Skin epidermis (tissue), 12 donors: ENCODE results near the gene GKN2.
"Not testable (repeated sequence)": the region's sequence is repeated elsewhere in the genome, so short reads cannot be mapped to it uniquely, and the experiment has no call there.

Experiments used
- H3K27ac ChIP-seq, 21 experiments: fragments of 200-600 bp; sonication (generic) in 11 of 21; one replicate each; pipeline ENCODE4 v1.5.0; 2020; ENCODE audit warnings: mild to moderate bottlenecking in 3 of 21, inconsistent platforms in 2 of 21, moderate library complexity in 2 of 21
- H3K4me3 ChIP-seq, 7 experiments: fragments of 200-600 bp; sonication (generic) in 2 of 7; one replicate each; pipeline ENCODE4 v1.5.0; 2020; ENCODE audit warnings: inconsistent platforms in 2 of 7, mild to moderate bottlenecking in 2 of 7, moderate library complexity in 1 of 7

The GKN2 gene

GRCh38 chr2:68964282-68964681, 11.6 kb upstream of the GKN2 start:
- Histone ChIP-seq H3K4me3 (no peak overlapping the region), H3K27ac (no peak overlapping the region)

- no peak overlapping the region for H3K27ac ChIP-seq
- no peak overlapping the region for H3K4me3 ChIP-seq
These were observed 8.7 kb upstream of the GKN2 start for GRCh38 chr2:68961380-68961779.

- no peak overlapping the region for H3K4me3 ChIP-seq
- H3K27ac ChIP-seq: no peak overlapping the region
These were observed 6.3 kb upstream of the GKN2 start for GRCh38 chr2:68959001-68959400.

DNA sequence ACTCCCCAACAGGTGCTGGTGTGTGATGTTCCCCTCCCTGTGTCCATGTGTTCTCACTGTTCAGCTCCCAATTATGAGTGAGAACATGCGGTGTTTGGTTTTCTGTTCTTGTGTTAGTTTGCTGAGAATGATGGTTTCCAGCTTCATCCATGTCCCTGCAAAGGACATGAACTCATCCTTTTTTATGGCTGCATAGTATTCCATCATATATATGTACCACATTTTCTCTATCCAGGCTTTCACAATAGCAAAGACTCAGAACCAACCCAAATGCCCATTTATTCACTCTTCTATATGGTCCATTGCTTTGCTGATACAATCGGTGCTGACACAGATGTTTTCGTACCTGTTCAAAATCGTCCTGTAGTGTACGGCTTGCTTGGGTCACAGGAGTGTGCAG, 2.7 kb upstream of the GKN2 start:
- not testable (repeated sequence) for H3K27ac ChIP-seq, H3K4me3 ChIP-seq

GRCh38 chr2:68951899-68952298, 794 bp downstream of the GKN2 start:
- Histone ChIP-seq H3K4me3 (no peak overlapping the region), H3K27ac (no peak overlapping the region)

GRCh38 chr2:68948710-68949109, 4.0 kb downstream of the GKN2 start:
- Histone ChIP-seq H3K27ac (no peak overlapping the region), H3K4me3 (no peak overlapping the region)

DNA sequence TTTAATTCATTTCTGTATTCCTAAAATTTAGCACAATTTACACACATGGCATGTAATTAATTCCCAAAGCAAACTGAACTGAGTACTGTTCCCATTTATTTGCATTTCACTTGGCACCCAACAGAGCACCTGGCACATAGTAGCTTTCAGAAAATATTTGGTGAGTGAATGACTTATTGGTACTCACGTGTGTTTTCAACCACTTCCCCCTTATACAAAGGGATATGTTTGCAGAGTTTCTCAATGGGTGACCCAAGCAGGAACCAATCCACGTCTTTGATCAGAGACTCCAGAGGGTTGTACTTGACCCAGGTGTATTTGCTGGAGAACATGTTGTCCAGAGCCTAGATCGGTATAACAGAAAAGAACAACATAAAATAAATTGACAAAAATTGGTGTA, 6.6 kb downstream of the GKN2 start:
- no peak overlapping the region for H3K27ac ChIP-seq

GRCh38 chr2:68943581-68944568, 8.8 kb downstream of the GKN2 start:
- no peak overlapping the region for H3K27ac ChIP-seq

More for the DNA sequence above, 6.6 kb downstream of the GKN2 start:
- H3K4me3 ChIP-seq: no peak overlapping the region

DNA sequence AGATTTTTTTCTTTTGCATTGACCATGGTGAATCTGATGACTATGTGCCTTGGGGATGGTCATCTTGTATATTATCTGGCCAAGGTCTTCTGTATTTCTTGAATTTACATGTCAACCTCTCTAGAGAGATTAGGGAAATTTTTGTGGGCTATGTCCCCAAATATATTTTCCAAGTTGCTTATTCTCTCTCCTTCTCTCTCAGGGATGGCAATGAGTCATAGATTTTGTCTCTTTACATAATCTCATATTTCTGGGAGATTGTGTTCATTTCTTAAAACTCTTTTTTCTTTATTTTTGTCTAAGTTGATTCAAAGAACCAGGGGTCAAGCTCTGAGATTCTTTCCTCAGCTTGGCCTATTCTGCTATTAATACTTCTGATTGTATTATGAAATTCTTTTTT, 9.9 kb downstream of the GKN2 start:
- H3K27ac ChIP-seq: no peak overlapping the region
- no peak overlapping the region for H3K4me3 ChIP-seq

More at GRCh38 chr2:68943581-68944568, 8.8 kb downstream of the GKN2 start:
- no peak overlapping the region for H3K4me3 ChIP-seq

GRCh38 chr2:68940369-68940768, 12.3 kb downstream of the GKN2 start:
- H3K4me3 ChIP-seq: no peak overlapping the region
- no peak overlapping the region for H3K27ac ChIP-seq

- no peak overlapping the region for H3K27ac ChIP-seq
- H3K4me3 ChIP-seq: no peak overlapping the region
These were observed 12.7 kb downstream of the GKN2 start for GRCh38 chr2:68939962-68940361.

DNA sequence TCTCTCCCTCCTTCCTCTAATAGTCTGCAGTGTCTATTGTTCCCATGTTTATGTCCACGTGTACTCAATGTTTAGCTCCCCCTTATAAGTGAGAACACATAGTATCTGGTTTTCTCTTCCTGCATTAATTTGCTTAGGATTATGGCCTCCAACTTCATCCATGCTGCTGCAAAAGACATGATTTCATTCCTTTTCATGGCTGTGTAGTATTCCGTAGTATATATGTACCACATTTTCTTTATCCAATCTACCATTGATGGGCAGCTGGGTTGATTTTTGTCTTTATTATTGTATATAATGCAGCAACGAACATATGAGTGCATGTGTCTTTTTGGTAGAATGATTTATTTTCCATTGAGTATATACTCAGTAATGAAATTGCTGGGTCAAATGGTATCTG, 13.8 kb downstream of the GKN2 start:
- H3K27ac ChIP-seq: no peak overlapping the region
- no peak overlapping the region for H3K4me3 ChIP-seq

DNA sequence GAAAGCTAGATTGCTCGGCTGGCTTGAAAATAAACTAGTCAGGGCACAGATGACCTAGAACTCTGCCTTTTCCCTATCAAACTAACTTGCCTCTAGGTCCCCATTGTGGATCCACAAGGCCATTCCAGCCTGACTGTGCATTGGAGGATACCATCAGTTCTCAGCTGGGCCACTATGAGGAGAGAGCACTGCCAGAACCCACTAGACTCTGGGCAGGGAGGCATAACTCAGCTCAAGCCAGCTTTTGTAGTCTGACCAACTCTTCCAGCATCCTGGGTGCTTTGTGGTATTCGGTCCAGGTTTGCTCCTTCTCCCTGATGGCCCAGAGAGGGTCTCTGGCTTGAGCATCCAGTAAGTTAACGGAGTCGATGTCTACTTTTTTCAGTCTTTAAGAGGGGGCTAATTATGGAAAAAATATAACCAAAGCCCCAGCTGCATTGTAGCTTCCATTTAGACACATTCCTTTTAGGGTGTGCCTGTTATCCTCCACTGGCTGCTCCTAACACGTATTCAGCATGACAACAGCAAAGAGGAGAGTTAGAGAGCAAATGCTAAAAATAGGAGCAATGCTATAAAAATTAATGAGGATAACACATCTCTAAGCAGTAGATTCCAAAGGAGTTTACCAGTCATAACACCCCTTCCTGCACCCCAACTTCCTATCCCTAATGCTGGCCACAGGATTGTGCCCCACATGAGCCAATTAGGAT, 15.2 kb downstream of the GKN2 start:
- Histone ChIP-seq H3K27ac (peak overlapping the region in 13 of 21 experiments; percentile 4 to 79 (median 55)), H3K4me3 (no peak overlapping the region)

DNA sequence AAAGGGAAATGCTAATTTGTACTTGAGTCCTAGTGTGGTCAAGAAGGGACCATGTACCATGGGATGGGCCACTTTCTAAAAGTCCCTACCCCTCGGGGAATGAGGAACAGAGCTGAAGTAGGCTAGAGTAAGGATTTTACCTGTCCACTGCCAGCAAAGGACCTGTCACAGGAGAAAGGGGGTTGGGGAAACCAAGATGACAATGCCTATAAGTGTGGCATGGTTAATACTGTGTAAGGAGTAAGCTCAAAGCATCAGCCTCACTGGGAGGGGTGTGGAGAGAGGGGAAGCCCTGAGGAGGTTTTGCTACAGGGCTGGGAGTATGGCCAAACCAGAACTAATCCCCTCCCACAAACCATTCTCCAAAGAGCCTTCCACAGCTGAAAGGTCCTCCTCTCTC, 15.8 kb downstream of the GKN2 start:
- peak overlapping the region in 1 of 7 experiments; percentile 1 for H3K4me3 ChIP-seq
- peak overlapping the region in 15 of 21 experiments; percentile 4 to 79 (median 42) for H3K27ac ChIP-seq

DNA sequence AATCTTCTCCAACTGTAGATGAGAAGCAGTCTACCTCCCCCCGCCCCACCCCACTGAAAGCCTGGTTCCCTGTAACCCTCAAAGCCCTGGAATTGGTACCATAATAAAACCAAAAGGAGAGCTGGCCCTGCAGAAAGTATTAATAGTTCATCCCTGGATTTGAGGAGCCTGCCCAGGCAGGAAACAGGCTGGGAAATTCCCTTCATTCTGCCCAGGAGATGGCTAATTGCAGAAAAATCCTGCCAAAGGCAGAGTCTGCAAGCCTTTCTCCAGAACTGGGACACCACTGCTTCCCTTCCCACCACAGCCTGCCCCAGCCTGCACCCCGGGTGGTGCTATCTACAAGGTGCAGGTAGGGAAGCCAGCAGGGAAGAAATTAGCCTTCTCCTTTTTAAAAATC, 16.3 kb downstream of the GKN2 start:
- peak overlapping the region in 15 of 21 experiments; percentile 4 to 79 (median 42) for H3K27ac ChIP-seq
- peak overlapping the region in 1 of 7 experiments; percentile 1 for H3K4me3 ChIP-seq

- no peak overlapping the region for H3K4me3 ChIP-seq
- H3K27ac ChIP-seq: peak overlapping the region in 5 of 21 experiments; percentile 52 to 77 (median 61)
These were observed 17.2 kb downstream of the GKN2 start for GRCh38 chr2:68935471-68935870.

DNA sequence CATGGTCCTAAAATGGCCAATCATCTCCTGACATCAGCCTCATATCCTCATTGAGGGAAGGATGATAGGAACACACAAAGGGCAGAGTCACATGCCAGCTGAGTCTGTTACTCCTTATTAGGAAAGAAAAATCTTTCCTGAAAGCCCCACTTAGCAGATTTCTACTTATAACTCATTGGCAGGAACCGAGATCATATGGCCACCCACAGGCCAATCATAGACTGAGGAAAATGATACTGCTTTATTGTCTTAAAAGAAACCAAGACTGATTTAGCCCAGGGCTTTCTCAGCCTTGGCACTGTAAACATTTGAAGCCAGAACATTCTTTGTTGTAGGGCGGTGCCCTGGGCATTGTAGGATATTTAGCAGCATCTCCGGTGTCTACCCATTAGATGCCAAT, 18.7 kb downstream of the GKN2 start:
- Histone ChIP-seq H3K27ac (peak overlapping the region in 1 of 21 experiments; percentile 5), H3K4me3 (no peak overlapping the region)

- Histone ChIP-seq H3K4me3 (no peak overlapping the region), H3K27ac (no peak overlapping the region)
These were observed 20.3 kb downstream of the GKN2 start for GRCh38 chr2:68932402-68932801.

GRCh38 chr2:68931799-68932198, 20.9 kb downstream of the GKN2 start:
- H3K27ac ChIP-seq: no peak overlapping the region
- no peak overlapping the region for H3K4me3 ChIP-seq

DNA sequence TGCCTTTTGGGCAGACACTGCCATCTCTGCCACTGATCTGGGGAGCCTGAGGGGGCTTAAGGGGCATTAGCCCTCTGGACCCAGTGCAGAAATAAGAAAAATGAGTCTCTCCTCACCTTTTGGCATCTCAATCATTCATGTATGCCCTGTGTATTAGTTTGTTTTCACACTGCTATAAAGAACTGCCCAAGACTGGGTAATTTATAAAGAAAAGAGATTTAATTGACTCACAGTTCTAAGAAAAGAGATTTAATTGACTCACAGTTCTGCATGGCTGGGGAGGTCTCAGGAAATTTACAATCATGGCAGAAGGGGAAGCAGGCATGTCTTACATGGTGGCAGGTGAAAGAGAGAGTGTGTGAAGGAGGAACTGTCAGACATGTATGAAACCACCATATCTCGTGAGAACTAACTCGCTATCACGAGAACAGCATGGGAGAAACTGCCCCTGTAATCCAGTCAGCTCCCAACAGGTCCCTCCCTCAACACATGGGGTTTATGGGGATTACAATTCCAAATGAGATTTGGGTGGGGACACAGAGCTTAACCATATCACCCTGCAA, 21.5 kb downstream of the GKN2 start:
- Histone ChIP-seq H3K27ac (no peak overlapping the region), H3K4me3 (no peak overlapping the region)
